ENCODE results near the gene PSMD1.

- TF ChIP-seq CTCF (IDR thresholded peaks at IDR 0.05) = no peak
- TF ChIP-seq POLR2A (IDR thresholded peaks at IDR 0.05) = no peak
Measured at GRCh38 chr2:231084565-231084964, 27.9 kb downstream of the PSMD1 start.
